Left lung (tissue), 10 donors: ENCODE results near the gene SIX4. TPM values are rescaled to one million over a fixed set of nuclear protein-coding genes. Genes with fewer than 3 reads are reported as not detected.

Experiments
- ATAC-seq: fragments of 200-7000 bp; cut with Tn5 transposase; one replicate; pipeline ENCODE4 v1.9.1; 2020; ENCODE audit warnings: moderate library complexity
- DNase-seq, 4 donors: peaks; one replicate each; pipeline ENCODE4 v3.0.0-alpha.2; 2013 to 2020
- H3K27ac ChIP-seq, 2 donors: fragments of 200-600 bp; sonication (generic) in 1 of 2; one replicate each; pipeline versions ENCODE4 v1.5.0 to v1.8.0; 2020 to 2021
- H3K27me3 ChIP-seq, 2 donors: fragments of 200-600 bp; sonication (generic) in 1 of 2; one replicate each; pipeline versions ENCODE4 v1.5.0 to v1.8.0; 2020 to 2021
- H3K36me3 ChIP-seq, 2 donors: fragments of 200-600 bp; sonication (generic) in 1 of 2; one replicate each; pipeline versions ENCODE4 v1.5.0 to v1.8.0; 2020 to 2021
- H3K4me1 ChIP-seq, 2 donors: fragments of 200-600 bp; one replicate each; pipeline ENCODE4 v1.8.0; 2021
- H3K4me3 ChIP-seq, 2 donors: fragments of 200-600 bp; sonication (generic) in 1 of 2; one replicate each; pipeline versions ENCODE4 v1.5.0 to v1.8.0; 2020 to 2021; ENCODE audit warnings: mild to moderate bottlenecking in 1 of 2
- H3K9me3 ChIP-seq, 2 donors: fragments of 200-600 bp; sonication (generic) in 1 of 2; one replicate each; pipeline versions ENCODE4 v1.5.0 to v1.8.0; 2020 to 2021
- intact Hi-C, 2 donors: fragments of 100-400 bp; cut with DNase I; formaldehyde crosslinking; loops; one replicate each; pipeline versions ENCODE4 v1.11.2 to v1.14.2; 2022
- polyA plus RNA-seq, 6 donors: library from polyadenylated mRNA; unstranded; fragments of 120-200 nt; gene quantifications; one replicate each; pipeline ENCODE4 v1.2.1, GENCODE V29; 2013; ENCODE audit not compliant: insufficient read length in 6 of 6
- total RNA-seq, 2 donors: library from RNA; stranded (reverse); fragmentation: NEBNext Ultra II Directional; extraction: Animal tissue kit (Norgen Biotek cat#: 25700); gene quantifications; one replicate each; pipeline ENCODE4 v1.2.1, GENCODE V29; 2021
- TF ChIP-seq, protein P1 (sequence below), 2 donors: fragments of 200-600 bp; sonication (generic) in 1 of 2; IDR thresholded peaks; one replicate each; pipeline versions ENCODE4 v1.5.0 to v1.8.0; 2021; ENCODE audit warnings: antibody characterized with exemption in 2 of 2
- donor health status: DM: no; HTN: yes; CAD: no.
- donor health status: DM: no; HTN: no; CAD: no.

Gene SIX4
- total and polyA plus RNA-seq, 8 donors = 1.9 to 7.9 (median 5.1) TPM

DNA sequence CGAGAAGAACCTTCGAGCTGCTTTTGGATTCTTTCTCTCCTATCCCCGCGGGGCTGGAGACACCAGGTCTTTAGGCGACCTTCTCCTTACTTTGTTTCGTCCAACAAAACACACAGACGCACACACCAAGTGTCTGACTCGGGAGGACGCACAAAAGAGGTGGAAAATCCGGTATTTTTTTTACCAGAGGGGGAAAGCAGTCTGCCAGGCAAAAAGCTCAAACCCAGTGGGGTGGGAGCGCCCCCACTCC, 2.1 kb downstream of the SIX4 start:
- H3K4me1 ChIP-seq = peaks cover 0 to 32% of the 10 kb centered on the region in 2 donors
- no peak for DNase-seq
- intact Hi-C loops = no loop called here
- TF ChIP-seq, protein P1, sequence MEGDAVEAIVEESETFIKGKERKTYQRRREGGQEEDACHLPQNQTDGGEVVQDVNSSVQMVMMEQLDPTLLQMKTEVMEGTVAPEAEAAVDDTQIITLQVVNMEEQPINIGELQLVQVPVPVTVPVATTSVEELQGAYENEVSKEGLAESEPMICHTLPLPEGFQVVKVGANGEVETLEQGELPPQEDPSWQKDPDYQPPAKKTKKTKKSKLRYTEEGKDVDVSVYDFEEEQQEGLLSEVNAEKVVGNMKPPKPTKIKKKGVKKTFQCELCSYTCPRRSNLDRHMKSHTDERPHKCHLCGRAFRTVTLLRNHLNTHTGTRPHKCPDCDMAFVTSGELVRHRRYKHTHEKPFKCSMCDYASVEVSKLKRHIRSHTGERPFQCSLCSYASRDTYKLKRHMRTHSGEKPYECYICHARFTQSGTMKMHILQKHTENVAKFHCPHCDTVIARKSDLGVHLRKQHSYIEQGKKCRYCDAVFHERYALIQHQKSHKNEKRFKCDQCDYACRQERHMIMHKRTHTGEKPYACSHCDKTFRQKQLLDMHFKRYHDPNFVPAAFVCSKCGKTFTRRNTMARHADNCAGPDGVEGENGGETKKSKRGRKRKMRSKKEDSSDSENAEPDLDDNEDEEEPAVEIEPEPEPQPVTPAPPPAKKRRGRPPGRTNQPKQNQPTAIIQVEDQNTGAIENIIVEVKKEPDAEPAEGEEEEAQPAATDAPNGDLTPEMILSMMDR (IDR thresholded peaks at IDR 0.05) = no peak
- no peaks in the 10 kb centered on the region for H3K36me3 ChIP-seq
- peaks cover 0 to 100% of the 10 kb centered on the region in 2 donors for H3K27me3 ChIP-seq
- no peak for ATAC-seq
- peak overlapping the region; percentile 55 to 66 for H3K4me3 ChIP-seq
- H3K27ac ChIP-seq = no peak overlapping the region
- no peaks in the 10 kb centered on the region for H3K9me3 ChIP-seq

DNA sequence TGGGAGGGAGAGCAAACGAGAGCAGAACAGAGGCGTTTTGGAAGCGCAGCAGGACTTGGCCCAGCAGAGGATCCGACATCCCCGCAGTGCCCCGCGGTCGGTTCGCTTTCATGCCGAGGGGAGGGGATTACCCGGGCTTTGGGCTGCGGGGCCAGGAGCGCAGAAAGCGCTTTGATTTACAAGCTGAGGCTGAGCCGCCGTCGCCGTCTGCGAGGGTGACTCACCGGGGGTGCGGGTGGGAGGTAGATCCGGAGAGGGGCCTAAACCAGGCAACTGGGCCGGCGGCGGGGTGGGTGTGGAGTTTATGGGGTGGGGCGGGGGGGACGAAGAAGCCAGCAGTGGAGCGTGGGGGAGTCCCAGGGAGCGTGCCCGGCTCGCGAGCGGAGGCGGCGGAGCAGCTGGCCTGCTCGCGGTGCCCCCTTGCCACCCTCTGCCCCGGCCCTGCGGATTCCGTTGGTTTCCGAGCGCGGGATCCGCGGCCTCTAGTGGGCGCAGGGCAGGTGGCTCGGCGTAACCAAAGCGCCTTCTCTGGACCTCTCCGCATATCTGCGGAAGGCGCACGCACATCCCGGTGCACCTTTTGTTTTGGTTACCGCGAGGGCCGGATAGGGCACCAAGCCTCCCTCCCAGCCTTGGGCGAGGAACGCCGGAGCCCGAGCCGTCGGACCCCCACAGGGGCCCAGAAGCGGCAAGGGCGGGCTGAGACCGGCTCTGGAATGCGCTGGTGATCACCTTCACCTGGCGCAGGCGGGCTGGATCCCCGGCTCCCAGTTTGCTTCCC, 2.6 kb downstream of the SIX4 start:
- H3K27ac ChIP-seq = no peak overlapping the region
- DNase-seq (peak in 3 of 4 donors; percentile 39 to 82 (median 45)), ATAC-seq (peak; percentile 65)
- intact Hi-C loops = no loop called here
- H3K4me3 ChIP-seq = peak overlapping the region; percentile 55 to 66
- H3K9me3 ChIP-seq = no peaks in the 10 kb centered on the region
- H3K36me3 ChIP-seq = no peaks in the 10 kb centered on the region
- TF ChIP-seq, protein P1 (IDR thresholded peaks at IDR 0.05) = no peak
- peaks cover 0 to 98% of the 10 kb centered on the region in 2 donors for H3K27me3 ChIP-seq
- peaks cover 0 to 32% of the 10 kb centered on the region in 2 donors for H3K4me1 ChIP-seq

DNA sequence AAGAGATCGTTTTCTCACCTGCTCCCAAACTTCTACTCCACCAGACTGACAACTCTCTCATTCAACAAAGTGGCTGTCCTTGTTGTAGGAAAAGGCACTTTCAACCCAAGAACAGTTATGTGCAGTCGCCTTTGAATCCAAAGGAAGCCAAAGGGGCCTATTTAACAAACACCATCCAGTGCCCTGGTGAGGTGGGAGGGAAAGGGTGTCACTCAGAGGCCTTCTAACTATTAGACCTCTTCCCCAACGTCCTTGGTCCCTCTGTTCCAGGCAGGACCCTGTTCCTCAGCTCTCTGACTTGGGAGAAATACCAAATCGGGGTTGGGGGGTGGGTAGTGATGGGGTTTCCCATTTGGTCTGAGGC, 3.2 kb downstream of the SIX4 start:
- no peak overlapping the region for H3K4me3 ChIP-seq
- no peaks in the 10 kb centered on the region for H3K9me3 ChIP-seq
- H3K36me3 ChIP-seq = no peaks in the 10 kb centered on the region
- peaks cover 0 to 32% of the 10 kb centered on the region in 2 donors for H3K4me1 ChIP-seq
- ATAC-seq (no peak), DNase-seq (no peak)
- TF ChIP-seq, protein P1 (IDR thresholded peaks at IDR 0.05) = no peak
- H3K27me3 ChIP-seq = peaks cover 0 to 98% of the 10 kb centered on the region in 2 donors
- no peak overlapping the region for H3K27ac ChIP-seq
- intact Hi-C loops = no loop called here

DNA sequence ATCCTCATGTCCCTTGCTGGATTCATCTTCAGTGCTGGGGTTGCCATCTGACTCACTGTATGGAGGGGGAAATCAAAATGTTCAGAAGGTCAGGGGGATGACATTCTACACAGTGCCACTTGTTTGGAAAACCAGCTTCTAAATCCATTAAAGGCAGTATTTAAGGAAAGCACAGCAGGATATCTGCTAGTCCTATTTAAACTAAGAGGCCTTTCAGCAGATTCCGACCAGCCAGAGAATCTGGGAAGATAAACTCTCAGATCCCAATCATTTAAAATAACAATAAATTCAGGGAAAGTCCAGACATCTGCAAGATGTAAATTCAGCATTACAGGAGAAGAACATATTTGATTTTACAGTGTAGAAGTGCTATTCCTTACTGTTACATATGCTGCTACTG, 3.8 kb downstream of the SIX4 start:
- no peak for DNase-seq
- Histone ChIP-seq H3K4me1 (peaks cover 0 to 32% of the 10 kb centered on the region in 2 donors), H3K9me3 (no peaks in the 10 kb centered on the region), H3K27me3 (peaks cover 0 to 96% of the 10 kb centered on the region in 2 donors), H3K4me3 (no peak overlapping the region), H3K36me3 (no peaks in the 10 kb centered on the region), H3K27ac (no peak overlapping the region)
- intact Hi-C loops = no loop called here
- no peak for ATAC-seq
- TF ChIP-seq, protein P1 (IDR thresholded peaks at IDR 0.05) = no peak

DNA sequence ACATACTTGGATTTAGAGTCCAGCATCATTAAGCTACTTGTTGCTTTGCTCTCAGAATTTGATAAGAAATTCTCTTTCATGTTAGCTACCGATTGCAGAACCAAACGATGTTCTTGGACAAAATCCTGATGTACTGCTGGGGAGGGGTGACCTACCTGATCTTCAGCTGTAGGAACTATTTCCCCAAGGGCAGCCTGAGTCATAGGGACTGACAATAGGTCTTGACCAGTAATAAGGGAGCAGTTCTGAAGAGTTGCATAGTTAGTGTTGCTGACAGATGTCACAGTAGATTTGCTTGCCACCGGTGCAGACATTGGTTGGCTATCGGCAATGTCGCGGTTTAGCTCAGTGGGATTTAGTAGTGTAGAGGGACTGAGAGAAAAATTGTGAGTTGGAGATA, 10.6 kb downstream of the SIX4 start:
- DNase-seq (no peak), ATAC-seq (no peak)
- H3K36me3 ChIP-seq = no peaks in the 10 kb centered on the region
- H3K4me3 ChIP-seq = no peak overlapping the region
- H3K9me3 ChIP-seq = no peaks in the 10 kb centered on the region
- intact Hi-C loops = no loop called here
- no peaks in the 10 kb centered on the region for H3K4me1 ChIP-seq
- no peak overlapping the region for H3K27ac ChIP-seq
- H3K27me3 ChIP-seq = peaks cover 0 to 36% of the 10 kb centered on the region in 2 donors
- TF ChIP-seq, protein P1 (IDR thresholded peaks at IDR 0.05) = no peak
